ENCODE measurements around the gene ORMDL1. TPM values are rescaled to one million over a fixed set of nuclear protein-coding genes. Genes with fewer than 3 reads are reported as not detected.

ORMDL1 gene
- total RNA-seq: 10 to 100 TPM; 45.2 to 49.2 TPM

GRCh38 chr2:189783927-189784867 is at the start of gene ORMDL1, which contains the start of gene PMS1:
ORMDL1 (minus strand) TSS chr2:189784339; CDS start chr2:189782595, 1,744 bp downstream.
PMS1 (plus strand) TSS chr2:189784450; CDS start chr2:189791810, 7,360 bp downstream.
- DNase-seq (peak; percentile 96), ATAC-seq (peak; percentile 92)
- Mint-ChIP-seq H3K27me3 (no peaks in the 10 kb centered on the region), H3K4me3 (peak within 1 kb of the TSS; percentile 74), H3K27ac (peak within 1 kb of the TSS; percentile 94), H3K9me3 (ENCODE audit: low read depth) (no peaks in the 10 kb centered on the region), H3K4me1 (peaks cover 52% of the 10 kb centered on the region), H3K36me3 (ENCODE audit: low read depth) (peaks cover 57% of the 10 kb centered on the region)
- ChIA-PET CTCF (interaction anchor here (1.2 to 1.7 kb wide), 3 partner anchors 20 to 33 kb away, joined by 3 to 11 read pairs (median 7); partner anchors contain the start of gene OSGEPL1), POLR2A (interaction anchor here (0.6 to 1.1 kb wide), 3 partner anchors 20 to 143 kb away, joined by 3 to 7 read pairs (median 3); partner anchors contain the start of gene OSGEPL1)
- intact Hi-C loops (cut with DNase I, micrococcal nuclease): loop anchor here (1.0 to 10.0 kb wide), 11 partner anchors 22 to 1851 kb away; partner anchors contain the start of genes ASNSD1 (in 2 of the 2), OSGEPL1 (in 2 of the 2), WDR75 (in 2 of the 2) and ANKAR (in 1 of the 2)

- DNase-seq (no peak), ATAC-seq (no peak)
- POLR2A ChIA-PET: no interaction called here
- Mint-ChIP-seq H3K9me3 (ENCODE audit: low read depth) (no peaks in the 10 kb centered on the region), H3K4me1 (peaks cover 6% of the 10 kb centered on the region), H3K27ac (no peak overlapping the region), H3K4me3 (no peak overlapping the region), H3K27me3 (no peaks in the 10 kb centered on the region), H3K36me3 (ENCODE audit: low read depth) (peaks cover 18% of the 10 kb centered on the region)
- CTCF ChIA-PET: interaction anchor here (0.8 to 1.0 kb wide), 2 partner anchors 20 to 761 kb away, joined by 3 read pairs; no protein-coding TSS in a partner anchor
- intact Hi-C loops (cut with DNase I, micrococcal nuclease): no loop called here
Measured at GRCh38 chr2:189830510-189830909, 46.4 kb upstream of the ORMDL1 start.

DNA sequence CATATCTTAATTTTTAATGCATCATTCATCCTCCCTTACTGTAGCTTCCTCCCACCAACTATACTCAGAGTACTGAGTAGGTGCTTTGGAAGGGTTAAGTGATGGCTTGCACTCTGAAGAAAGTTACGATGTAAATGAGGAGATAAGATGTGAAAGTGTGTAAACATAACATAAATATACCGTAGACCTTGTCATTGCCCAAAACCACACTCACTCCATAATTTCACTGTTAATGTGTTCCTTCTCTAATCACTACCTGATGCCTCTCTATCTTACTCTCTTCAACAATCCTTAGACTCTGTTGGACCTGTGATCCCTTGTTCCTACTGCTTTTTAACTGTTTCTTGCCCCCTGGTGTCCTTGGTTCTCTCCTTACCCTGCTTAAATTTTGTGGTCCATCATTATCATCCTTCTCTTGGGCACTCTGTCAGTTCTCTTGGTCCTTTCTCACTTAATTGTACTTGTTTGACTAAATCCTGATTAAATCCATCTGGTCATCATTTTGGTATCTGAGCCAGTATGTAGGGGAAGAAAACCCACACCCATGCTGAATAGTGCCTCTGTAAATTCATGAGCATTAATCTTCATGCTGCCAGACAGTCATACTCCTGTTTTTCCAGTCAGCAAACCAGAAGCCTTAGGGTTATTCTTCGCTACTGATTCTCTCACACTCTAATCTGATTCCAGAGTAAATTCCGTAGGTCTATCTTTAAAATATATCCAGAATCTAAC is 45.1 kb upstream of the ORMDL1 start:
- Mint-ChIP-seq H3K36me3 (ENCODE audit: low read depth) (peaks cover 16% of the 10 kb centered on the region), H3K9me3 (ENCODE audit: low read depth) (no peaks in the 10 kb centered on the region), H3K27ac (no peak overlapping the region), H3K27me3 (no peaks in the 10 kb centered on the region), H3K4me1 (peaks cover 6% of the 10 kb centered on the region), H3K4me3 (no peak overlapping the region)
- ATAC-seq: no peak
- ChIA-PET POLR2A (no interaction called here), CTCF (no interaction called here)
- intact Hi-C loops (cut with DNase I, micrococcal nuclease): no loop called here
- no peak for DNase-seq

DNA sequence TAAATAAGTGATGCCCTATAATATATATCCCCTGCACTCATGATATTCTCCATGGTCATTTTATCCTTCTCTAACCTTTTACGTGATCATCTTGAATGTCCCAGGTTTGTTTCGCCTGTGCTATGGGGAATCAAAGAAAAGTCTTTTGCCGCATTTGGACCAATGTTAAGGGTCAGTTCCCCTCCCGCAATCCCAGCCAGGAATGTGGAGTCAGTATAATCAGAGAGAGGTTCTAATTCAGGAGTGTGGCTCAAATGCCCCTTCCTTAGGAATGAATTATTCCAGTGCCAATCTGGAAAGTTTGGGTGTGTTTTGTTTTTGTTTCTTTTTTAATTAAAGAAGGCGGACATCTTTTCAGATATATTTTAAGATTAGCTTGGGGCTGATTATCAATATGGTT is 41.9 kb upstream of the ORMDL1 start:
- Mint-ChIP-seq H3K27ac (no peak overlapping the region), H3K4me1 (peaks cover 6% of the 10 kb centered on the region), H3K9me3 (ENCODE audit: low read depth) (no peaks in the 10 kb centered on the region), H3K36me3 (ENCODE audit: low read depth) (peaks cover 15% of the 10 kb centered on the region), H3K27me3 (no peaks in the 10 kb centered on the region), H3K4me3 (no peak overlapping the region)
- intact Hi-C loops (cut with DNase I, micrococcal nuclease): no loop called here
- no peak for DNase-seq
- ChIA-PET CTCF (no interaction called here), POLR2A (no interaction called here)
- no peak for ATAC-seq

DNA sequence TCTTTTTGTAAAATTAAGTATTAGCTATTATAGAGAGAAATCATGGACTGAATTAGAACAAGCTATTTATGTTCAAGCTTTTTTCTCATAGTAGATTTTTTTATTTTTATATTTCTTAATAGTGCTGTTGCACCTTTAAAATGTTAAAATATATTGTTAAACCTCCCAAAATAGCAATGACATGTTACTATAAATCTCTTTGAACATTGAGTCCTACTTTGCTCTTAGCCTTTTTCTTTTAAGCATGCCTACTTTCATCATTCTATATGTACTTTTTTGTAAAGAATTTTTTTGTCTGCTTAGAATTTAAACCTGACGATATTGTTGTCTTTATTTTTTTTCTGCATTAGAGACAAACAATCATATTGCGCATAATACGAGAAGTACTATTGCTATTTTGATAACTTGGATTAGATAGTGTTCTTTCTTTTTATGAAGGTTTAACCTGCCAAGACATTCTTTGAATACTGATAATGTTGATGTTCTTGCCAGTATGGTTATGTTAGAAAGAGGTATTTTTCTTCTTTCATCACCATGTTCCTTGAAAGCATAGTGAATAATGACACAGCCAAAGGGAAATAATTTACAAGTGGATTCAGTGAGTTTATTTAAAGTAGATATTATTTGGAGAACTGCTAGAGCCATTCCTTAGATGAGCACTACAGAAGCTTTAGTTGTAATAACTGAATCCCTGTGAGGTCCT is 40.7 kb upstream of the ORMDL1 start:
- H3K4me3 Mint-ChIP-seq: no peak overlapping the region
- ATAC-seq (no peak), DNase-seq (no peak)
- POLR2A ChIA-PET: no interaction called here
- CTCF ChIA-PET: no interaction called here
- peaks cover 4% of the 10 kb centered on the region for H3K4me1 Mint-ChIP-seq
- H3K27me3 Mint-ChIP-seq: no peaks in the 10 kb centered on the region
- no peaks in the 10 kb centered on the region for H3K9me3 Mint-ChIP-seq (ENCODE audit: low read depth)
- peaks cover 25% of the 10 kb centered on the region for H3K36me3 Mint-ChIP-seq (ENCODE audit: low read depth)
- no peak overlapping the region for H3K27ac Mint-ChIP-seq
- intact Hi-C loops (cut with DNase I, micrococcal nuclease): no loop called here

DNA sequence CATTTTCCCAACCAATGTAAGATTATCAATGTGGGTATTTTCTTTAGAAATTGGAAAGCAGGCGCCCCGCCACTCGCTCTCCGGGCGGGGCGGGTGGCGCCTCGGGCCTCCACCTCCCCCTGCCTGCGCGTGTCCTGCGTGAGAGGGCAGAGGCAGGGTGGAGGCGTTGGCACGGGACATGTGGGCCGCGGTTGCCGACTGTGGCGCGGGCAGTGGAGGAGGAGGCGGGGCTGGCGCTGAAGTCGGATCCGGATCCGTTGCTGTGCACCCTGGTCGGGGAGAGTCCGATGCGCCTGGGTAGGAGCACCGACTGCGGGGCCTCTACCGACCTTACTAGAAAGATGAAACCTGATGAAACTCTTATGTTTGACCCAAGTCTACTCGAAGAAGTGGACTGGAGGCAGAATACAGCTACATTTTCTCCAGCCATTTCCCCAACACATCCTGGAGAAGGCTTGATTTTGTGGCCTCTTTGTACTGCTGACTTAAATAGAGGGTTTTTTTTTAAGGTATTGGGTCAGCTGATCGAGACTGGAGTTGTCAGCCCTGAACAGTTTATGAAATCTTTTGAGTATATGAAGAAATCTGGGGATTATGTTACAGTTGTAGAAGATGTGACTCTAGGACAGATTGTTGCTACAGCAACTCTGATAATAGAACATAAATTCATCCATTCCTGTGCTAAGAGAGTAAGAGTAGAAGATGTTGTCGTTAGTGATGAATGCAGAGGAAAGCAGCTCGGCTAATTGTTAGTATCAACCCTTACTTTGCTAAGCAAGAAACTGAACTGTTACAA is 38.0 kb upstream of the ORMDL1 start:
- Mint-ChIP-seq H3K27me3 (no peaks in the 10 kb centered on the region), H3K9me3 (ENCODE audit: low read depth) (no peaks in the 10 kb centered on the region), H3K4me3 (no peak overlapping the region), H3K4me1 (peaks cover 19% of the 10 kb centered on the region), H3K27ac (no peak overlapping the region), H3K36me3 (ENCODE audit: low read depth) (peaks cover 42% of the 10 kb centered on the region)
- ChIA-PET POLR2A (no interaction called here), CTCF (no interaction called here)
- ATAC-seq: no peak
- no peak for DNase-seq
- intact Hi-C loops (cut with DNase I, micrococcal nuclease): no loop called here

DNA sequence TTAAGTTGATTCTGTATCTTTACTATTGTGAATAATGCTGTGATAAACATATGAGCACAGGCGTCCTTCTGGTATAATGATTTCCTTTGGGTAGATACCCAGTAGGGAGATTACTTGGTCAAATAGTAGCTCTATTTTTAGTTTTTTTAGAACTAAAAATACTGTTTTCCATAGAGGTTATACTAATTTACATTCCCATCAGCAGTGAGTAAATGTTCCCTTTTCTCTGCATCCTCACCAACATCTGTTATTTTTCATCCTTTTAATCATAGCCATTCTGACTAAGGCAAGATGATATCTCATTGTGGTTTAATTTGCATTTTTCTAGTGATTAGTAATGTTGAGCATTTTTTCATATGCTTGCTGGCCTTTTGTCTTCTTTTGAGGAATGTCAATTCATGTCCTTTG is 35.2 kb upstream of the ORMDL1 start:
- ChIA-PET POLR2A (interaction anchor here (0.9 kb wide), 1 partner anchor 157 kb away, joined by 4 read pairs; no protein-coding TSS in a partner anchor), CTCF (interaction anchor here (0.9 to 1.2 kb wide), 2 partner anchors 9 to 163 kb away, joined by 3 read pairs; no protein-coding TSS in a partner anchor)
- intact Hi-C loops (cut with DNase I, micrococcal nuclease): loop anchor here in 1 of 2 experiments (1.0 kb wide), 1 partner anchor 436 kb away; no protein-coding TSS in a partner anchor
- Mint-ChIP-seq H3K4me1 (peaks cover 19% of the 10 kb centered on the region), H3K4me3 (no peak overlapping the region), H3K27ac (peak overlapping the region; percentile 91), H3K36me3 (ENCODE audit: low read depth) (peaks cover 50% of the 10 kb centered on the region), H3K27me3 (no peaks in the 10 kb centered on the region), H3K9me3 (ENCODE audit: low read depth) (no peaks in the 10 kb centered on the region)
- ATAC-seq (peak; percentile 80), DNase-seq (no peak)

- H3K27ac Mint-ChIP-seq: peak overlapping the region; percentile 91
- ATAC-seq: peak; percentile 63
- no peak overlapping the region for H3K4me3 Mint-ChIP-seq
- ChIA-PET CTCF (interaction anchor here (0.9 kb wide), 1 partner anchor 162 kb away, joined by 3 read pairs; no protein-coding TSS in a partner anchor), POLR2A (interaction anchor here (0.9 kb wide), 1 partner anchor 156 kb away, joined by 4 read pairs; no protein-coding TSS in a partner anchor)
- intact Hi-C loops (cut with DNase I, micrococcal nuclease): loop anchor here in 1 of 2 experiments (1.0 kb wide), 1 partner anchor 437 kb away; no protein-coding TSS in a partner anchor
- peaks cover 55% of the 10 kb centered on the region for H3K36me3 Mint-ChIP-seq (ENCODE audit: low read depth)
- H3K27me3 Mint-ChIP-seq: no peaks in the 10 kb centered on the region
- no peak for DNase-seq
- no peaks in the 10 kb centered on the region for H3K9me3 Mint-ChIP-seq (ENCODE audit: low read depth)
- peaks cover 19% of the 10 kb centered on the region for H3K4me1 Mint-ChIP-seq
Measured at GRCh38 chr2:189818249-189819038, 34.3 kb upstream of the ORMDL1 start.

GRCh38 chr2:189803431-189803830 is 19.3 kb upstream of the ORMDL1 start:
- ChIA-PET CTCF (no interaction called here), POLR2A (no interaction called here)
- no peak overlapping the region for H3K4me3 Mint-ChIP-seq
- H3K27ac Mint-ChIP-seq: no peak overlapping the region
- H3K4me1 Mint-ChIP-seq: peaks cover 6% of the 10 kb centered on the region
- ATAC-seq: no peak
- no peaks in the 10 kb centered on the region for H3K9me3 Mint-ChIP-seq (ENCODE audit: low read depth)
- no peaks in the 10 kb centered on the region for H3K27me3 Mint-ChIP-seq
- intact Hi-C loops (cut with DNase I, micrococcal nuclease): no loop called here
- no peak for DNase-seq
- peaks cover 22% of the 10 kb centered on the region for H3K36me3 Mint-ChIP-seq (ENCODE audit: low read depth)

All from activated CD4-positive, alpha-beta T cell treated with anti-CD3 and anti-CD28 coated beads for 36 hours (primary cell).